ENCODE results near the gene KLC4.

- TF ChIP-seq CTCF (IDR thresholded peaks at IDR 0.05) (no peak), POLR2A (IDR thresholded peaks at IDR 0.05) (no peak)
Measured at GRCh38 chr6:43029120-43029519, 30.3 kb upstream of the KLC4 start.
